Ectodermal cell (in vitro differentiated cells): ENCODE results near the gene NAA20.

Experiments
- H3K27ac ChIP-seq: 2 replicates; pipeline ENCODE4 v1.7.0; 2013; ENCODE audit warnings: mild to moderate bottlenecking, low read depth, low read length; ENCODE audit not compliant: insufficient read depth, poor library complexity, severe bottlenecking
- H3K27me3 ChIP-seq: 2 replicates; pipeline ENCODE4 v1.7.0; 2013; ENCODE audit warnings: mild to moderate bottlenecking, low read length; ENCODE audit not compliant: insufficient read depth, control insufficient read depth, poor library complexity, severe bottlenecking
- H3K36me3 ChIP-seq: one replicate; pipeline ENCODE4 v1.7.0; 2013; ENCODE audit warnings: low read length; ENCODE audit not compliant: control insufficient read depth, insufficient read depth
- H3K4me1 ChIP-seq: one replicate; pipeline ENCODE4 v1.7.0; 2013; ENCODE audit warnings: low read length; ENCODE audit not compliant: control insufficient read depth, insufficient read depth
- H3K4me3 ChIP-seq: 2 replicates; pipeline ENCODE4 v1.7.0; 2013; ENCODE audit warnings: low read depth, low read length, control low read depth; ENCODE audit not compliant: insufficient read depth
- H3K9me3 ChIP-seq: 2 replicates; pipeline ENCODE4 v1.7.0; 2013; ENCODE audit warnings: mild to moderate bottlenecking, low read length, moderate library complexity; ENCODE audit not compliant: control insufficient read depth
- WGBS, 2 experiments: methylation state at CpG; one replicate each; pipeline ENCODE4 v1.1.7; 2013; ENCODE audit warnings: missing lambda C conversion rate in 2 of 2; 5-methylcytosine and 5-hydroxymethylcytosine counted together

Gene NAA20

DNA sequence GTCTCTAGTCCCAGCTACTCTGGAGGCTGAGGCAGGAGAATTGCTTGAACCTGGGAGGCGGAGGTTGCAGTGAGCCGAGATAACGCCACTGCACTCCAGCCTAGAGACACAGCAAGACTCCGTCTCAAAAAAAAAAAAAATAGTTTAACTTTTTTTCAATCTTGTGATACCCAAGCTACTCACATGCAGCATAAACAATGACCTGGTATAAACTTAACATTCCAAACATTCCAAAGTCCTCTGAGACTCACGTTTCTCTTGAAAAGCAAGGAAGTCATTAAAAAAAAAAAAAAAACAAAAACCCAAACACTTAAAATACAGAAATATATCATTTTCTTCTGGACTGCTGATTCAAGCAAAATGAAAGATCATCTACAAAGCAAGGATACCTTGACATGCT lies 20.8 kb downstream of the NAA20 start:
- H3K27ac ChIP-seq = no peak overlapping the region
- H3K4me3 ChIP-seq = no peak overlapping the region
- peaks cover 65% of the 10 kb centered on the region for H3K36me3 ChIP-seq
- no peaks in the 10 kb centered on the region for H3K9me3 ChIP-seq
- 66 to 72% methylated on average over 5 of the region's 5 CpGs for WGBS, 2 experiments
- H3K27me3 ChIP-seq = no peaks in the 10 kb centered on the region
- H3K4me1 ChIP-seq = no peaks in the 10 kb centered on the region

DNA sequence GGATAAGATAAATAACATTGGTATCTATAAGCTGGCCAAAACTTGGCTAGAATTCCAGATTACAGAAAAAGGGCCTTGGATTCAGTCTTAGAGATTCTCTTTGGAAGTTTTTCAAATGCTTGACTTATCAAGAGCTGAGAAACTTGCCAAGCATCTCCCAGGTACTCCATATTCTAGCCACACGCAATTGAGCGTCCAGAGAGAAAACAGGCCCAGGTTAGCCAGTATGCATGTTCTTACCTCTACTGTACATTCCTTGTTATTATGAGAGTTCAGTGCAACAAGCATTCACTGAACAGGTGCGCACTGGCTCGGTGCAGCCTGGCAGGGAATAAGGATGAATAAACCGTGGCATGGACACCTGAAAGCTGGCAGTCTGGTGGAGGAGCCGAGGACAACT lies 21.4 kb downstream of the NAA20 start:
- H3K4me1 ChIP-seq = no peaks in the 10 kb centered on the region

DNA sequence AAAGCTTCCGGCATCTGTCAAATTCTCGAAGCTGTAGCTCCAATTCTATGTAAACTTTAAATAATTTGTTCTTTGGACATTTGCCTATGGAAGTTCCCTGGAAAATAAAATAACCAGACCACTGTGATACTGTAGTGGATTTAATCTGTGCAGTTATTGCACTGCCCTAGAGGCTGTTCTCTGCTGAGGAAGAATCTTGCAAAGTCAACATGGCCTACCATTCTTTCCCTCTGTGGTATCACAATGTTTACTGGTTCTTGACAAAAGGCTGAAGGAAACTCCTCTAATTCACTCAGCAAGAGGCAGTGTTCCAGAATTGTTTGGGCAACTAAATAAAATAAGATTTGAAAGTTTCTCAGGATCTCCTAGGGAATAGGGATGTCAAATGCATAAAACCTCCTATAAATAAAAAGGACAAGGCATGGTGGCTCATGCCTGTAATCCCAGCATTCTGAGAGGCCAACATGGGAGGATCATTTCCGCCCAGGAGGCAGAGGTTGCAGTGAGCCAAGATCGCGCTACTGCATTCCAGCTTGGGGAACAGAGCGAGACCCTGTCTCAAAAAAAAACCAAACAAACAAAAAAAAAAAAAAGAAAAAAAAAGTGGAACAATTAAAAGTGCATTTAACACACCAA lies 22.7 kb downstream of the NAA20 start:
- Histone ChIP-seq H3K36me3 (peaks cover 64% of the 10 kb centered on the region), H3K4me1 (no peaks in the 10 kb centered on the region), H3K9me3 (no peaks in the 10 kb centered on the region), H3K27me3 (no peaks in the 10 kb centered on the region), H3K27ac (no peak overlapping the region), H3K4me3 (no peak overlapping the region)
- 83 to 91% methylated on average over 5 of the region's 6 CpGs for WGBS, 2 experiments

More for the DNA sequence above, 21.4 kb downstream of the NAA20 start:
- 93% methylated on average over 6 of the region's 6 CpGs for WGBS, 2 experiments
- no peaks in the 10 kb centered on the region for H3K27me3 ChIP-seq
- H3K9me3 ChIP-seq = no peaks in the 10 kb centered on the region
- peaks cover 60% of the 10 kb centered on the region for H3K36me3 ChIP-seq
- no peak overlapping the region for H3K27ac ChIP-seq
- no peak overlapping the region for H3K4me3 ChIP-seq

DNA sequence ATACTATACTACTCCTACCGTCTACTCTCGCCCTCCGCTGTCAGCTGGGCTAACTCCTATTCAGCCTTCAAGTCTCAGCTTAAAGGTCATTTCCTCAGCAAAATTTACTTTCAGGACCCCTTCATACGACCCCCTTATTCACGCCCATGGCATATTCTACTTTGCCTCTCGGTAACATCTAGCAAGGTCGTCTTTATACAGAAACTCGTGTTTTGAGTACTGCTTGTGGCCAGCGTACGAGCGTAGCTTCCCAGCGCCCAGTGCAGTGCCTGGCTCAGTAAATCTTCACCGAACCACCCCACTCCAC lies 34.6 kb downstream of the NAA20 start:
- H3K36me3 ChIP-seq = peaks cover 12% of the 10 kb centered on the region
- H3K4me3 ChIP-seq = peak overlapping the region; percentile 95
- no peaks in the 10 kb centered on the region for H3K4me1 ChIP-seq
- peak overlapping the region; percentile 30 for H3K27ac ChIP-seq
- no peaks in the 10 kb centered on the region for H3K9me3 ChIP-seq
- 2 to 3% methylated on average over 13 of the region's 13 CpGs for WGBS, 2 experiments
- no peaks in the 10 kb centered on the region for H3K27me3 ChIP-seq

DNA sequence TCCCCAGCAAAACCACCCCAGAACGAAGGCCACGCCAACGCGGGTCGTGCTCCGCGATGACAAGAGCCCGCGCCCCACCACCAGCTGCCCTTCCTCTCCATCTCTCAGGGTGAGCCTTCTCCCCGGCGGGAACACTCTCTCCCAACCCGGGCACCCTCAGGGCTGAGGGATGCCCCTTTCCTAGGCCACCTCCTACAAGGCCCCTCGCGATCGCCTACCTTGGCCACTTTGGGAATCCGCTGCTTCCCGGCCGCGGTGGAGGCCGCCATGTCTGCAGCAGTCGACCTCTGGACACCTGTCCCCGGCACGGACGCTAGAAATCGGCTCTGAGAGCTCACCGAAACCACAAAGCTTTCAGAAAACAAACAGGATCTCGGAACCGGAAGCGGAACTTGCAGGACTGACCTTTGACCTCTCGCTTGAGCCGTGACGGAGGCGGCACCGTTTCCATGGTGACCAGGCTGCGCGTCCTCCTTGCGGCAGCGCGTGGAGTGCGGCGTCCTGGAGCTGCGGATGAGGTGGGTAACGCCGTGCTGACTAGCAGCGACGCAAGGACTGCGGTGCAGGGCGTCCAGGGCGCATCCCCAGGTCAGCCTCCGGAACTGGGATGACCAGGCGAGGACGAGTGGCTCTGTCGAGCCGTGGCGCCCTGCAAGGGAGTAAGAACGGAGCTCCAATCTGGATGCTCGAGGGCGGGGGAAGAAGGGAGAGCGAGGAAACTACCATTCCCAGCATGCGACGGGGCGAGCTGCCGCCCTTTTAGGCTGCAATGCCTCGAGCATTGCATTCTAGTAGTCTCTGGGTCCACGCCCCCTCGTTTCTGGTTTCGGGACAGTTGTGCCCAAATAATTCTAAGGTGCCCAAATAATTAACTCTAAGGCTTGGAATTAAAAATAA lies 35.2 kb downstream of the NAA20 start, which contains the start of the genes CFAP61 and CRNKL1:
Gene CFAP61 (plus strand): TSS at position 459 of the 897 bp plus-strand sequence. CDS start 4,122 bp downstream, outside the sequence.
Gene CRNKL1 (minus strand): TSS at position 393 of the 897 bp plus-strand sequence. CDS start 124 bp downstream, at position 269.
- peak within 1 kb of the TSS; percentile 57 for H3K27ac ChIP-seq
- no peaks in the 10 kb centered on the region for H3K27me3 ChIP-seq
- no peaks in the 10 kb centered on the region for H3K4me1 ChIP-seq
- 0% methylated on average over 67 of the region's 67 CpGs for WGBS, 2 experiments
- no peaks in the 10 kb centered on the region for H3K9me3 ChIP-seq
- peak within 1 kb of the TSS; percentile 95 for H3K4me3 ChIP-seq
- peaks cover 12% of the 10 kb centered on the region for H3K36me3 ChIP-seq

DNA sequence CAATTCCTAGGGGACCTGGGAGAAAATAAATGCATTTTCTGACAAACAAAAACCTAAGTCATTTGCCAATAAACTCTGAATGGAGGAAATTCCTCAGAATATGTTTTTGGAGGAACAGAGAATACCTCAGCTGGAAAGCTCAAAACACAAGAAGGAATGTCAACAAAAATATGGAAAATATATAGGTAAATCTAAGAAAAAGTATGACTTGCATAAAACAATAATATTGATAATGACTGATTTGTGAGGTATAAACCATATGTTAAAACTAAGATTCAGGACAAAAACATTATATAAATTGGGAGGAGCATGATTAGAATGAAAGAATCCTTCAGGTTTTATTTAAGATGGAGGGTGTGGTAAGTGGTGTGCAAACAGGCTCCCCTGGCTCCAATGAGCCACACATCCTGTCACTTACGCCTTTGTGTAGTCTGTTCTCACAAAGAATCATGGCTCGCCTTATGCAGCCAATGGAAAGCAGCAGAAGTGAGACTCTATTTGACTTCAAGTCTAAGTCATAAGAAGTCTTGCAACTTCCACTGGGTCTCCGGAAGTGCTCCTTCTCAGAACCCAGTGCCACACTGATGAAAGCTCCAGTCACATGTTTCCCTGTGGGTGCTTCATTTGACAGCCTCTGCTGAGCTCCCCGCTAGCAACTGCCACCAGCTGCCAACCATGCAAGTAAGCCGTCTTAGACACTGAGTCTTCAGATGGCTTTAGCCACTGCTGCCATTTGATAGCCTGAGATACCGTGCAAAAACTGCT lies 43.3 kb downstream of the NAA20 start:
- Histone ChIP-seq H3K4me1 (no peaks in the 10 kb centered on the region), H3K9me3 (no peaks in the 10 kb centered on the region), H3K27me3 (no peaks in the 10 kb centered on the region), H3K27ac (no peak overlapping the region), H3K36me3 (no peaks in the 10 kb centered on the region), H3K4me3 (no peak overlapping the region)
- WGBS, 2 experiments = 88 to 91% methylated on average over 6 of the region's 6 CpGs

DNA sequence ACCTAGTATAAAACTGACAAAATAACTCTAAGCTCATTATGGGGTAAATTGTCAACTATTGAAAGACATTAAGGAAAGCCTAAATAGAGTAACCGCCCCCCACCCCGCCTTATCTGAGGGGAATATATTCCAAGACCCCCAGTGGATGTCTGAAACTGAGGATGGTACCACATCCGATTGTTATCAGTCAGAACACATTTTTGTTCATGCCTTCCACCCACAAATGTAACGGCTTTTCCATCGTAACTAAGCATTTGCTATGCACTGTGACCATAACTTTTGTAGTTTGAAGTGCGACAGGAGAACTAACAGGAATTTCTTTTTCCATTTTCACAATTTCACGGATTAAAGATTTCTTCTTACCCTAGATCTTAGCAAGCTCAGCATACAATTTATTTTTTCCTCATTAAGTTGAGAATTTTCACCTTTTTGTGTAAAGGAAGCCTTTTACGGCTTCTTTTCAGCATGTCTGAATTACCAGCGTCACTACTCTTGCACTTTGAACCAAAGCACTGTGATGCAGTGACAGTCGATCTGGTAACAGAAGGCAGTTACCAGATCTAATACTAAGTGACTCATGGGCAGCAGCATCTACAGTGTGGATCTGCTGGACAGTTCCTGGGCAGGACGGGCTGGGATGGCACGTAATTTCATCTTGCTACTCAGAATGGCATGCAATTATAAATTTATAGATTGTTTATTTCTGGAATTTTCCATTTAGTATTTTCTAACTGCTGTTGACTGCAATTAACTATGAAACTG lies 47.0 kb downstream of the NAA20 start:
- Histone ChIP-seq H3K4me3 (no peak overlapping the region), H3K36me3 (no peaks in the 10 kb centered on the region), H3K27ac (no peak overlapping the region), H3K4me1 (no peaks in the 10 kb centered on the region), H3K27me3 (no peaks in the 10 kb centered on the region), H3K9me3 (no peaks in the 10 kb centered on the region)
- WGBS, 2 experiments = 85% methylated on average over 12 of the region's 12 CpGs

DNA sequence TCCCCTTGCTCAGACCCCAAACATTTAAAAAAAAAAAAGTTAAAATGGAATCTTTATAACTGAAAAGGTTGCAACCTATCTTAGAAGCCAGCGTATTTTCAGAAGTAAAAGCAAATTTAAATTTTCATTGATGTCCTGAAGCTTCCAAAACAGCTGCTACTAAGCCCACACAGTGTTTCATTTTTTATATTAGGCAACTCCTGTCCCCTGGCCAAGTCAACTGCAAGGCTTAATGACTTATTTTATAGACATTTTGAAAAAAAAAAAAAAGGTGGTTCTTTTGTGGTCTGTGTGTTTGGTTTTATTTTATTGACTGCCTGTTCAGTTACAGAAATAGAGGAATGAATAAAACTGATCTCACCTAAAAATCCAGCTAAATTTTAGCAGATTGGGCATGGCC lies 48.2 kb downstream of the NAA20 start:
- H3K9me3 ChIP-seq = no peaks in the 10 kb centered on the region
- no peak overlapping the region for H3K27ac ChIP-seq
- no peaks in the 10 kb centered on the region for H3K4me1 ChIP-seq
- H3K27me3 ChIP-seq = no peaks in the 10 kb centered on the region
- 85 to 100% methylated on average over 1 of the region's 1 CpG for WGBS, 2 experiments
- H3K36me3 ChIP-seq = no peaks in the 10 kb centered on the region
- H3K4me3 ChIP-seq = no peak overlapping the region

DNA sequence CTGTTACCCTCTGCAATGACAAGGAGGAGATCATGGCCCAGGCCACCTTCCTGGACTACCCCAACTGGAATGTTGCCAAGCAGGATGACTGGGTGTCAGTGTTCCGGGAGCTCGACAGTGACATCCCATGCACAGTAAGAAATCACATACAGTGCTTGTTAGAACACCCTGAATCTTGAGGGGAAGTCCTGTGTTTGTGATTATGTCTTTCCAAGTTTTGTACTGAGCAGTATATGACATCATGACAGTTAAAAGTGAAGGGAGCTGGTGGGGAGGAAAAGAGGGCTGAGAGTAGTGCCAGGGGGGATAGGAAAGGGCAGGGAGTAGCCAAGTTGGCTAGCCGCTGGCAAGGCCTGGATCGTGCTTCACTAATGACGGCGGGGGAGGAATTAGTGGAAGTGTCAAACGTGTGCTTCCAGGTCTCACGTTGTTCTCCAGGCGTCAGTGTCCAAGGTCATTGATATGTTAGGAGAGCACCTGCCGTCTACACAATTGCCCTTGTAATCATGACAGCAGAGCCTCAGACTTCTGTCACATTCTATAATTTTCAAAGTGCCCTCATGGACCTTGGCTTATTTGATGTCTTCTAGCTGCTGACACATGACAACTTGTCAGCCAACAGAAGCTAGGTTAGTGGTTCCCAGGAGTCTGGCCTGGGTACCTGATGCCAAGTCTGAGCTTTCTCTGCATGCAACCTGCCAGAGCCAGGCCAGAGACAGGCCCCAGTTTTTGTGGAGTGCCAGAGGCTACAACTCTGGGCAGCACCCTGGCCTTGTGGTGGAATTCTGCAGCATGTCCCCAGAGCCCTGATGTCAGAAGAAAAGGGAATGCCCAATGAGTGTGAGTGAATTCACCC lies 53.9 kb downstream of the NAA20 start:
- H3K27ac ChIP-seq = no peak overlapping the region
- 81% methylated on average over 10 of the region's 10 CpGs for WGBS, 2 experiments
- no peaks in the 10 kb centered on the region for H3K4me1 ChIP-seq
- no peak overlapping the region for H3K4me3 ChIP-seq
- H3K27me3 ChIP-seq = no peaks in the 10 kb centered on the region
- H3K36me3 ChIP-seq = no peaks in the 10 kb centered on the region
- H3K9me3 ChIP-seq = no peaks in the 10 kb centered on the region
